GM12801 (cell line): Measurements from ENCODE around the gene KCND2.

Experiments
- TF ChIP-seq, protein P1 (sequence below): IDR thresholded peaks from one replicate; pipeline ENCODE4 v1.5.1; 2011; ENCODE audit warnings: control low read depth; ENCODE audit not compliant: insufficient read length; ENCODE audit errors: extremely low read depth

The KCND2 gene

DNA sequence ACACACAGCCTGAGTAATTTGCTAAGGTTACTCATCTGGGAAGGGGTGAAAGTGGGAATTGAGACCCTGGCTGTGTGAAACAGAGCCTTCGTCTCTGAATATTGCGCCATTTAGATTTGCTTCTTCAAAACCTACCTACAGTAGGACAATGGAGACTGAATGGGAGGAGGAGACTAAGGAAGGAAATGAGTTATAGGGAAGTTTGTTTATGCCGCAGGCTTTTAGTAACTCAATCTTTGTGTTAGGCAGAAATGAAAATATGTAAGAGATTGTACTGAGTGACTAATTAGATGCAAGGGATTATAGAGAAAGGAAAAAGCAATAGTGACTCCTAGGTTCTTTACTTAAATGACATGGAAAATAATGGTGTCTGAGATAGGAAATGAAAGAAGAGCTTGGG lies 80.2 kb downstream of the KCND2 start:
- TF ChIP-seq, protein P1, sequence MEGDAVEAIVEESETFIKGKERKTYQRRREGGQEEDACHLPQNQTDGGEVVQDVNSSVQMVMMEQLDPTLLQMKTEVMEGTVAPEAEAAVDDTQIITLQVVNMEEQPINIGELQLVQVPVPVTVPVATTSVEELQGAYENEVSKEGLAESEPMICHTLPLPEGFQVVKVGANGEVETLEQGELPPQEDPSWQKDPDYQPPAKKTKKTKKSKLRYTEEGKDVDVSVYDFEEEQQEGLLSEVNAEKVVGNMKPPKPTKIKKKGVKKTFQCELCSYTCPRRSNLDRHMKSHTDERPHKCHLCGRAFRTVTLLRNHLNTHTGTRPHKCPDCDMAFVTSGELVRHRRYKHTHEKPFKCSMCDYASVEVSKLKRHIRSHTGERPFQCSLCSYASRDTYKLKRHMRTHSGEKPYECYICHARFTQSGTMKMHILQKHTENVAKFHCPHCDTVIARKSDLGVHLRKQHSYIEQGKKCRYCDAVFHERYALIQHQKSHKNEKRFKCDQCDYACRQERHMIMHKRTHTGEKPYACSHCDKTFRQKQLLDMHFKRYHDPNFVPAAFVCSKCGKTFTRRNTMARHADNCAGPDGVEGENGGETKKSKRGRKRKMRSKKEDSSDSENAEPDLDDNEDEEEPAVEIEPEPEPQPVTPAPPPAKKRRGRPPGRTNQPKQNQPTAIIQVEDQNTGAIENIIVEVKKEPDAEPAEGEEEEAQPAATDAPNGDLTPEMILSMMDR = no peak

DNA sequence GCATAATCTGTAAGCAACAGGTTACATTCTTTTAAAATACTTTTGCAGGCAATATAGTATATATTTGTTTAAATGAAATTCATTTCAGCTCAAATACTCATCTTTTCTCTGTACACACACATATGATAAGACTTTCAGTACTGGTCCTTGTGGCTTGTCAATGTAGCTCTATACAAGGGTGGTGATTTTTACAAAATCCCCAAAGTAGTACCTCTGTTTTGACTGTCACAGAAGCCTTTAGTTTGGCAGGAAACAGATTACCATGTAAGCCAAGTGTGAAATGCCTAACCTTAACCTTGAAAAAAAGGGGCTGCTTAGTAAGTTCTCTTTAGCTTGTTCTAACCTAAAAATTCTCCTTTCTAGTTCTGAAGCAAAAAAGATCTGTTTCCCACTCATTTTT lies 87.9 kb downstream of the KCND2 start:
- TF ChIP-seq, protein P1 = no peak

DNA sequence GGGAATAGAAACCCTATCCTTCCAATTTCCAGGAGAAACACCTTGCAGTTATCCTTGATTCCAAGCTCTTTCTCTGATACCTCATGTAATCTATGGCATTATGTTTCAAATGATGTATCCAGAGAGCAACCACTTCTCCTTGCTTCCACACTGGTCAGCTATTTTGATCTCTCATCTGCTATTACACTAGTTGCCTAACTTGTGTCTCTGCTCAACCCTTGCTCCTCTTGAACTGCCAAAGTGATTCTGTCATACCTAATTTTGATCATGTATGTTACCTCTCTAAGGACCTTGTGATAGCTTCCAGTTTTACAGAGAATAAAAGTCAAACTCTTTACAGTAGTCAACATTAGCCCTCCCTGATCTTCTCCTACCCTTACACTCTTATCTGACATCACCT lies 90.4 kb downstream of the KCND2 start:
- TF ChIP-seq, protein P1 = no peak

DNA sequence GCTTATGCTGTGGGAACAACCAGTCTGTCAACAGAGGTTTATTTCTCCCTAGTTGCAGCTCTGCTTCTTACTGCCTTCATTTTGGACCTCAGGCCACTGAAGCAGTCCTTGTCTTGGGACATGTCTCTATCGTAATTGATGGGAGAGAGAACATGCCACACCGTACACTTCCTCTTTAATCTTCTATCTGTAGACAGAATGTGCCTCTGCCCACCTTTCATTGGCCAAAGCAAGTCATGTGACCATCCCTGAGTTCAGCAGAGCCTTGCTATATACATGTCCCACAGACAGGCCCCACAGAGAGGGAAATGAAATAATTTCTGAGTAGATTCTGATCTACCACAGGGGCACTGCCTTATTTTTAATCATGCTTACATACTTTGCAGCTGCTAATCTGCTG lies 98.0 kb downstream of the KCND2 start:
- TF ChIP-seq, protein P1 = no peak

DNA sequence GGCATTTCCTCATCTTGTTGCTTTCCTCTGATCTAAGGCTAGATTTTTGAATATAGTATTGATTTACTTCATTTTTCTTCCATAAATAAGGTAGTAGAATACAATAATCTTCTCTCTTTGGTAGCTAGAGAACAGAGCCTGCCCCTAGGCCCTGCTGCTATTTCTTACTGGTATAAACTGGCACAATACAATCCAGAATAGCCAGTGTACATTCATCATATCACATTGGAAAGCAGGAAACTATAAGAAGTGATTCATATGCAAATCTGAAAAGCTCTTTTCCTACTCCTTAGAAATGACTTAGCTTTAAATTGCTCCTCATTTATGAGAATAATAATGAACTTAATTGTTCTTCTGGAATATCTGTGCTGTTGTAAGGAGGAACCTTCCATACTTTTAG lies 100.2 kb downstream of the KCND2 start:
- TF ChIP-seq, protein P1 = no peak

DNA sequence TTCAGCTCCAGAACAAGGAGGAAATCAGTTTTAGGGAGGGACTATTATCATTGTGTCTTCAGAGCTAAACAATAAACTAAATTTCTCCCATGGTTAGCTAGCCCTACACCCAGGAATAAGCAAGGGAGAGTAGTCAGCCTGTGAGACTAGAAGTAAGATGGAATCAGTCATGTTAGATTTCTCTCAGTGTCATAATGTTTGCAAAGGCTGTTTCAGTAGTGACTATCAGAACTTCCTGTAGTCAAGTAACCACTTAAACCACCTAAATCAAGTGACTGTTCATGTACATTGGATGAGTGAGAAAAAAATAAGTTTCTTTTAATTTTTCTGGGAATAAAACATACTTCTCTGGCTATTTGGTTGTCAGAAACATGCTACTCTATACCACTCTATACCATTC lies 121.6 kb downstream of the KCND2 start:
- TF ChIP-seq, protein P1 = no peak

DNA sequence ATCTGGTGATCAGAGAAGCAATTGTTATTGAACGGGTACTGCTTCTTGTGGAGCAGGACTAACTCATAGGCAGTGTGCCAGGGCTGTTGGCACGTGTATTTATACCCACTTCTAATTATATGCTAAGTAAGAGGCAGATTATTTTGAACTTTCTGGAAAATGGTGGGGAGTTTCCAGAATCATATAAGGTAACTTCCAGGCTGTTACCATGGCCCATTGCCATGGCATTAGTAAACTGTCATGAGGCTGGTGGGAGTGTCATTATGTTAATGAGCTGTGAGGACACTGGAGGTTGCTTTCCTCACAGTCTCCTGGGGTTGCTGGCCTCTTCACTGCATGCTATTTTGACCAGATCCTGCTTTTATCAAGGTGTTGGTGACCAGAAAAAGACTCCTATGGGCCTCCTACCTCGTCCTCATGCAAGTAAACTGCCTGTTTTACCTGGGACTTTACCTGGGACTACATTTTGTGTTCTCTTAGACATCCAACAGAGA lies 122.6 kb downstream of the KCND2 start:
- TF ChIP-seq, protein P1 = no peak
